MM.1S (cell line): ENCODE data around the gene ERFL.

Experiments used
- DNase-seq: peaks from one replicate; pipeline ENCODE4 v3.0.0-alpha.2; 2015
- H2AFZ ChIP-seq: fragments of 300-600 bp; sonication (generic); 2 replicates; pipeline ENCODE4 v1.6.0; 2016; ENCODE audit warnings: antibody characterized with exemption, low read length
- H3F3A ChIP-seq: fragments of 300-600 bp; sonication (generic); 2 replicates; pipeline ENCODE4 v1.6.1; 2016; ENCODE audit warnings: mild to moderate bottlenecking, antibody characterized with exemption, low read length, moderate library complexity, mixed read lengths; ENCODE audit not compliant: insufficient read depth
- H3K27ac ChIP-seq: fragments of 300-600 bp; sonication (generic); 2 replicates; pipeline ENCODE4 v1.5.1; 2016; ENCODE audit warnings: mild to moderate bottlenecking, low read length
- H3K27me3 ChIP-seq: fragments of 300-600 bp; sonication (generic); replicated peaks from 2 replicates; pipeline ENCODE4 v1.6.0; 2016; ENCODE audit warnings: low read length; ENCODE audit not compliant: insufficient read depth
- H3K36me3 ChIP-seq: fragments of 300-600 bp; sonication (generic); replicated peaks from 2 replicates; pipeline ENCODE4 v1.6.1; 2016; ENCODE audit warnings: mild to moderate bottlenecking, low read length, mixed read lengths; ENCODE audit not compliant: insufficient read depth
- H3K4me1 ChIP-seq: fragments of 300-600 bp; sonication (generic); 2 replicates; pipeline ENCODE4 v1.6.1; 2016; ENCODE audit warnings: low read length, mixed read lengths
- H3K4me2 ChIP-seq: fragments of 300-600 bp; sonication (generic); 2 replicates; pipeline ENCODE4 v1.6.0; 2016; ENCODE audit warnings: low read depth, low read length
- H3K4me3 ChIP-seq: fragments of 300-600 bp; sonication (generic); 2 replicates; pipeline ENCODE4 v1.5.1; 2016; ENCODE audit warnings: low read length, mixed read lengths
- H3K79me2 ChIP-seq: fragments of 300-600 bp; sonication (generic); 2 replicates; pipeline ENCODE4 v1.6.1; 2016; ENCODE audit warnings: mixed run types, low read length, mixed read lengths
- H3K9ac ChIP-seq: fragments of 300-600 bp; sonication (generic); 2 replicates; pipeline ENCODE4 v1.6.1; 2016; ENCODE audit warnings: low read length, mixed read lengths
- H3K9me2 ChIP-seq: fragments of 300-600 bp; sonication (generic); replicated peaks from 2 replicates; pipeline ENCODE4 v1.6.1; 2016; ENCODE audit warnings: mild to moderate bottlenecking, low read length, mixed read lengths; ENCODE audit not compliant: insufficient read depth
- H3K9me3 ChIP-seq: fragments of 300-600 bp; sonication (generic); replicated peaks from 2 replicates; pipeline ENCODE4 v1.6.1; 2016; ENCODE audit warnings: mild to moderate bottlenecking, low read length, mixed read lengths; ENCODE audit not compliant: insufficient read depth
- H4K20me1 ChIP-seq: fragments of 300-600 bp; sonication (generic); 2 replicates; pipeline ENCODE4 v1.6.1; 2016; ENCODE audit warnings: mild to moderate bottlenecking, low read length, moderate library complexity, mixed read lengths; ENCODE audit not compliant: insufficient read depth
- EZH2 ChIP-seq: fragments of 300-600 bp; sonication (generic); optimal IDR thresholded peaks from 2 replicates; pipeline ENCODE3; 2017; ENCODE audit warnings: low read depth, mild to moderate bottlenecking, antibody characterized with exemption, low read length, mixed read lengths
- EZH2phosphoT487 ChIP-seq: fragments of 300-600 bp; sonication (generic); IDR thresholded peaks from 2 replicates; pipeline ENCODE4 v1.6.1; 2018; ENCODE audit warnings: antibody characterized with exemption, low read length
- TF ChIP-seq, protein P1 (sequence below): fragments of 300-600 bp; sonication (generic); IDR thresholded peaks from 2 replicates; pipeline ENCODE4 v1.5.1; 2016; ENCODE audit warnings: antibody characterized with exemption, low read length, mixed read lengths

ERFL gene

DNA sequence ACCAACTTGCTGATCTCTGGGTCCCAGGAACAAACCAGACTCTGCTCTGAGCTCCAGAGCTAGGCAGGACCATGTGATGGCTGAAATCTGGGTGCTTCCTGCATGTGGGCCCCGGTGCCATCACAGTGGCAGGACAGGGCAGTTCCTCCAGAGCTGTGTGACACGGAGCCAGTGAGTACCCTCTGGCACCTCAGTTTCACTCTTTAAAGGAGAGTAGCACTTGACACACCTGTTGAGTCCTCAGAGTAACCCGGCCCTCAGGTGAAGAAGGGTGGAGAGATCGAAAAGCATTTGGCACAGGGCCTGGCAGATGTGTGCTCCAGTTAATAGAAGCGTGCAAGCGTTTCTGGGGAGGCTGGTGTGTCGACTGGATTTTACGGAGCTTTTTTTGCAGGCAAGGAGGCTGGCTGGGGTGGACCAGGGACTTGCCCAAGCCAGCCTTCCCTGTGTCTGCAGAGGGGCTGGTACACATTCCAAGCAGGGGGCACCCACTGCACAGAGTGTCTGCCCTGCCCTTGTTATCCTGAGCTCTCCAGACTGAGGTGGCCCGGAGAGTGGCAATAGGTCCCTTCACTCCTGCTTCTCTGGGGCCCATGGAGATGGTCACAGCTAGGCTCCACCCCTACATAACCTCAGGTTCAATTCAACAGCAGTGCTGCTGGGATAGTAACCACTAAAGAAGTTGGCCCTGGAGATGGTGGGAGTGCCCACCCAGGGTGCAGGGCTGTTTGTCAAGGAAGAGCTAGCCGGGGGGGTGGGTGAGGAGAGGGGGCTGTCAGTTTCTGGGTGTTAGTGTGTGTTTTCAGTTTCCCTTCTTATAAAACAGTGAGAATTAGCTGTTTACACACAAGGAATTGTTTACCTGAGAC lies 59.9 kb downstream of the ERFL start:
- Histone ChIP-seq H3K9me2 (no peaks in the 10 kb centered on the region), H3K79me2 (peaks cover 62% of the 10 kb centered on the region), H3K9me3 (no peaks in the 10 kb centered on the region), H4K20me1 (peaks cover 34% of the 10 kb centered on the region; the same call in 1 of the 2 replicates), H3K9ac (peak overlapping the region; percentile 8; the same call in 1 of the 2 replicates), H3F3A (peaks cover 88% of the 10 kb centered on the region), H3K4me2 (peak overlapping the region; percentile 32; the same call in 1 of the 2 replicates), H3K27ac (peak overlapping the region; percentile 80; the same call in 1 of the 2 replicates), H3K36me3 (peaks cover 17% of the 10 kb centered on the region), H3K27me3 (no peaks in the 10 kb centered on the region), H3K4me1 (peaks cover 78% of the 10 kb centered on the region), H3K4me3 (no peak overlapping the region; the same call in 1 of the 2 replicates), H2AFZ (no peak overlapping the region)
- TF ChIP-seq, protein P1, sequence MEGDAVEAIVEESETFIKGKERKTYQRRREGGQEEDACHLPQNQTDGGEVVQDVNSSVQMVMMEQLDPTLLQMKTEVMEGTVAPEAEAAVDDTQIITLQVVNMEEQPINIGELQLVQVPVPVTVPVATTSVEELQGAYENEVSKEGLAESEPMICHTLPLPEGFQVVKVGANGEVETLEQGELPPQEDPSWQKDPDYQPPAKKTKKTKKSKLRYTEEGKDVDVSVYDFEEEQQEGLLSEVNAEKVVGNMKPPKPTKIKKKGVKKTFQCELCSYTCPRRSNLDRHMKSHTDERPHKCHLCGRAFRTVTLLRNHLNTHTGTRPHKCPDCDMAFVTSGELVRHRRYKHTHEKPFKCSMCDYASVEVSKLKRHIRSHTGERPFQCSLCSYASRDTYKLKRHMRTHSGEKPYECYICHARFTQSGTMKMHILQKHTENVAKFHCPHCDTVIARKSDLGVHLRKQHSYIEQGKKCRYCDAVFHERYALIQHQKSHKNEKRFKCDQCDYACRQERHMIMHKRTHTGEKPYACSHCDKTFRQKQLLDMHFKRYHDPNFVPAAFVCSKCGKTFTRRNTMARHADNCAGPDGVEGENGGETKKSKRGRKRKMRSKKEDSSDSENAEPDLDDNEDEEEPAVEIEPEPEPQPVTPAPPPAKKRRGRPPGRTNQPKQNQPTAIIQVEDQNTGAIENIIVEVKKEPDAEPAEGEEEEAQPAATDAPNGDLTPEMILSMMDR: no peak
- TF ChIP-seq EZH2: no peak
- no peak for TF ChIP-seq EZH2phosphoT487
- DNase-seq: peak; percentile 63

DNA sequence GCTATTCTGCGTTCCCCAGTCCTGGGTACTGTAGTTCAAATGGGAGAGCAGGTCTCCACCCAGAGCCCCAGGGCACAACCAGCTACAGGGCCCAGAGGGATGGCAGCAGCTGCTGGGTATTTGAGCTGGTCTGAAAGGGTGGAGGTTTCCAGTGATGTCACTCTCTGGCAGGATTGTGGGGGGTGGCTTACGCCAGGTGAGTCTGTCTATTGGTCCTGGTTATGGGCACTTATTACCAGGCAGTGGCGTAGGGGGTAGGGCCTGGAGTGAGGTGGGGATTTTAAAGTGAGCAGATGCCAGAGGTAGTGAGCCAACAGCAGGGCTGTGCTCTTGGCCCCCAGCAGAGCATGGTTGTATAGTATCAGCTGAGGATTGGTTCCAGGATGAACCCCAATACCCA lies 62.0 kb downstream of the ERFL start:
- Histone ChIP-seq H3K4me2 (no peak overlapping the region; the same call in 1 of the 2 replicates), H3K9me2 (no peaks in the 10 kb centered on the region), H3K79me2 (peaks cover 83% of the 10 kb centered on the region), H3K4me3 (no peak overlapping the region), H3K27ac (no peak overlapping the region; the same call in 1 of the 2 replicates), H4K20me1 (peaks cover 43% of the 10 kb centered on the region), H3K36me3 (peaks cover 21% of the 10 kb centered on the region), H2AFZ (no peak overlapping the region), H3K27me3 (no peaks in the 10 kb centered on the region), H3K9ac (no peak overlapping the region), H3K9me3 (no peaks in the 10 kb centered on the region), H3F3A (peaks cover 75% of the 10 kb centered on the region), H3K4me1 (peaks cover 86% of the 10 kb centered on the region)
- DNase-seq: no peak
- TF ChIP-seq EZH2: no peak
- TF ChIP-seq, protein P1: no peak
- no peak for TF ChIP-seq EZH2phosphoT487

DNA sequence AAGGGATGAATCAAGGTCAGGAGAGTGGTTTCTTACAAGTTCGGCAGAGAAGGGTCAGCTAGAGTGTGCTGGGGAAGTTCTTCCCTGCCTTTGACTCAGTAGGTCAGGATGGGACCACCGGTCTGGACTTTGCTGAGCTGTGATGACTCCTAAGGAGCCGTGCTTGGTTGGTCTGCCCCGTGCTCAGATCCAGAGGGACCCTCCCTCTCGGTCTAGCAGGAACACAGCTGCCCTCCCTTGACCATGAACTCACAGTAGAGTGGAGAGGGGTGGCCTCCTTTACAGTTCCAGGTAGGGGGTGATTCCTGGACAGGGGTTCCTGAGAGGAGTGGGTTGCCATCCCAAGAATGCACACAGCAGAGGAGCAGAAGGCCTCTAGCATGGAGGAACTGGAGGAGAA lies 63.9 kb downstream of the ERFL start:
- Histone ChIP-seq H3K27ac (peak overlapping the region; percentile 2; the same call in 1 of the 2 replicates), H3K4me3 (no peak overlapping the region), H4K20me1 (peaks cover 38% of the 10 kb centered on the region), H3K9me2 (no peaks in the 10 kb centered on the region), H3K4me2 (peak overlapping the region; percentile 1), H3K36me3 (peaks cover 17% of the 10 kb centered on the region), H3F3A (peaks cover 57% of the 10 kb centered on the region), H3K79me2 (peaks cover 91% of the 10 kb centered on the region), H3K9ac (no peak overlapping the region), H3K9me3 (no peaks in the 10 kb centered on the region), H3K4me1 (peaks cover 71% of the 10 kb centered on the region), H2AFZ (no peak overlapping the region), H3K27me3 (no peaks in the 10 kb centered on the region)
- DNase-seq: no peak
- TF ChIP-seq EZH2phosphoT487 (no peak), EZH2 (no peak)
- TF ChIP-seq, protein P1: no peak
